HCT116 (cell line): Measurements from ENCODE around the gene MERTK. TPM values are rescaled to one million over a fixed set of nuclear protein-coding genes. Genes with fewer than 3 reads are reported as not detected.

Experiments
- ATAC-seq: fragments of 200-7000 bp; cut with Tn5 transposase; 2 replicates; pipeline ENCODE4 v1.9.1; 2020; ENCODE audit warnings: mild to moderate bottlenecking, moderate library complexity
- BruUV-seq: library from RNA; stranded (reverse); fragments of 400-500 nt; replicated peaks from 2 replicates; lab custom pipeline; 2021; lab: Mats Ljungman, UMichigan
- CTCF ChIA-PET: fragments of 300-600 bp; sonication (Branson Sonifier 250); formaldehyde crosslinking; loops from one replicate; lab custom pipeline; 2021; ENCODE audit warnings: antibody characterized with exemption; lab: Charles Lee
- POLR2A ChIA-PET: fragments of 300-600, 350-600 bp; sonication (Branson Sonifier 250); formaldehyde crosslinking; loops from one replicate; lab custom pipeline; 2021; ENCODE audit warnings: antibody characterized with exemption; lab: Charles Lee
- RAD21 ChIA-PET, 2 experiments: fragments of 300-600 bp; sonication (Branson Sonifier 250); formaldehyde crosslinking; loops; one replicate each; lab custom pipeline; 2023; ENCODE audit warnings: low total read pairs in 2 of 2; ENCODE audit not compliant: uncharacterized antibody in 2 of 2, unreplicated experiment in 2 of 2, low non-redundant PET in 1 of 2; lab: Charles Lee
- DNase-seq: peaks from one replicate; pipeline ENCODE4 v3.0.0-alpha.2; 2010; ENCODE audit warnings: low read depth, low spot score
- H2AFZ ChIP-seq: fragments of 200-600 bp; shearing (Covaris generic), sonication (generic); 2 replicates; pipeline ENCODE4 v1.6.1; 2017; ENCODE audit warnings: low read depth, mixed run types, mixed read lengths, antibody characterized with exemption, low read length; ENCODE audit not compliant: poor library complexity, severe bottlenecking
- H3K27ac ChIP-seq: 2 replicates; pipeline ENCODE4 v1.5.1; 2012; ENCODE audit warnings: low read depth, low read length
- H3K27me3 ChIP-seq: fragments of 200-600 bp; sonication (generic); 2 replicates; pipeline ENCODE4 v1.6.1; 2016; ENCODE audit warnings: mixed run types, low read length, mixed read lengths; ENCODE audit not compliant: insufficient read depth
- H3K36me3 ChIP-seq, 2 experiments: fragments of 200-500 bp in 1 of 2; fragments of 200-600 bp in 1 of 2; sonication (Bioruptor generic) in 1 of 2; sonication (generic) in 1 of 2; 2 replicates each; pipeline versions ENCODE4 v1.5.1 to v1.6.1; 2014 to 2016; ENCODE audit warnings: low read length in 2 of 2, inconsistent platforms in 1 of 2, mixed read lengths in 1 of 2, mixed run types in 1 of 2; ENCODE audit not compliant: insufficient read depth in 2 of 2, control insufficient read depth in 1 of 2
- H3K4me1 ChIP-seq, 2 experiments: fragments of 200-600 bp in 1 of 2; sonication (generic) in 1 of 2; 2 replicates each; pipeline versions ENCODE4 v1.5.1 to v1.6.1; 2012 to 2017; ENCODE audit warnings: low read length in 2 of 2, inconsistent platforms in 1 of 2, mild to moderate bottlenecking in 1 of 2, mixed read lengths in 1 of 2, mixed run types in 1 of 2, moderate library complexity in 1 of 2; ENCODE audit not compliant: insufficient read depth in 2 of 2, control insufficient read depth in 1 of 2
- H3K4me2 ChIP-seq: fragments of 200-600 bp; sonication (generic); 2 replicates; pipeline ENCODE4 v1.6.1; 2017; ENCODE audit warnings: mixed run types, low read length, mixed read lengths
- H3K4me3 ChIP-seq, 2 experiments: fragments of 200-600 bp in 1 of 2; sonication (generic) in 1 of 2; replicated peaks in 1 of 2; 2 replicates each; pipeline ENCODE4 v1.5.1; 2011 to 2016; ENCODE audit warnings: low read length in 2 of 2, control low read depth in 1 of 2, low read depth in 1 of 2, mild to moderate bottlenecking in 1 of 2, mixed read lengths in 1 of 2, mixed run types in 1 of 2
- H3K79me2 ChIP-seq: fragments of 200-600 bp; sonication (generic); 2 replicates; pipeline ENCODE4 v1.6.1; 2017; ENCODE audit warnings: mild to moderate bottlenecking, mixed run types, low read length, moderate library complexity, mixed read lengths; ENCODE audit not compliant: insufficient read depth
- H3K9ac ChIP-seq: fragments of 200-600 bp; sonication (generic); 2 replicates; pipeline ENCODE4 v1.6.1; 2016; ENCODE audit warnings: low read length, mixed read lengths
- H3K9me2 ChIP-seq: fragments of 200-600 bp; sonication (generic), shearing (Covaris generic); 2 replicates; pipeline ENCODE4 v1.6.1; 2017; ENCODE audit warnings: mixed run types, mild to moderate bottlenecking, moderate library complexity; ENCODE audit not compliant: insufficient read depth
- H3K9me3 ChIP-seq, 2 experiments: fragments of 200-500 bp in 1 of 2; fragments of 200-600 bp in 1 of 2; sonication (Bioruptor generic) in 1 of 2; sonication (generic) in 1 of 2; 2 replicates each; pipeline ENCODE4 v1.6.1; 2014 to 2017; ENCODE audit warnings: low read length in 2 of 2, mixed read lengths in 2 of 2, inconsistent platforms in 1 of 2, low read depth in 1 of 2, mild to moderate bottlenecking in 1 of 2, mixed run types in 1 of 2, moderate library complexity in 1 of 2; ENCODE audit not compliant: control insufficient read depth in 1 of 2, insufficient read depth in 1 of 2
- H4K20me1 ChIP-seq: fragments of 200-600 bp; sonication (generic), shearing (Covaris generic); 2 replicates; pipeline ENCODE4 v1.6.1; 2017; ENCODE audit warnings: mixed run types, mild to moderate bottlenecking, moderate library complexity; ENCODE audit not compliant: insufficient read depth
- CBX3 ChIP-seq: IDR thresholded peaks from 2 replicates; pipeline ENCODE4 v1.6.1; 2012; ENCODE audit warnings: low read depth
- EGR1 ChIP-seq: IDR thresholded peaks from 2 replicates; pipeline ENCODE4 v1.6.1; 2012; ENCODE audit warnings: low read depth
- ELF1 ChIP-seq: IDR thresholded peaks from 2 replicates; pipeline ENCODE4 v1.6.1; 2012; ENCODE audit warnings: low read depth, borderline replicate concordance
- EZH2 ChIP-seq: fragments of 200-600 bp; sonication (generic); IDR thresholded peaks from 2 replicates; pipeline ENCODE4 v1.6.1; 2017; ENCODE audit warnings: antibody characterized with exemption, mixed run types
- EZH2phosphoT487 ChIP-seq: fragments of 200-600 bp; IDR thresholded peaks from 2 replicates; pipeline ENCODE4 v1.6.1; 2018; ENCODE audit warnings: antibody characterized with exemption, borderline replicate concordance
- FOSL1 ChIP-seq: IDR thresholded peaks from 2 replicates; pipeline ENCODE4 v1.6.1; 2012; ENCODE audit warnings: low read depth
- POLR2AphosphoS5 ChIP-seq: IDR thresholded peaks from 2 replicates; pipeline ENCODE4 v1.6.1; 2011; ENCODE audit warnings: mild to moderate bottlenecking, low read depth, low read length, moderate library complexity
- SIN3A ChIP-seq: IDR thresholded peaks from 2 replicates; pipeline ENCODE4 v1.6.1; 2012; ENCODE audit warnings: low read depth
- SP1 ChIP-seq: IDR thresholded peaks from 2 replicates; pipeline ENCODE4 v1.6.1; 2012; ENCODE audit warnings: low read depth
- YY1 ChIP-seq: IDR thresholded peaks from 2 replicates; pipeline ENCODE4 v1.6.1; 2011; ENCODE audit warnings: low read length, low read depth, moderate library complexity, mild to moderate bottlenecking; ENCODE audit not compliant: insufficient replicate concordance; ENCODE audit errors: extremely low read depth
- intact Hi-C: fragments of 100-400 bp; cut with micrococcal nuclease; formaldehyde crosslinking; loops from 2 replicates; pipeline ENCODE4 v1.10.0; 2022
- total RNA-seq: library from RNA; stranded (reverse); gene quantifications from one replicate; pipeline ENCODE4 v1.2.1, GENCODE V29; 2021; ENCODE audit not compliant: unreplicated experiment
- TF ChIP-seq, protein P1 (sequence below): IDR thresholded peaks from 2 replicates; pipeline ENCODE4 v1.6.1; 2012
- TF ChIP-seq, protein P2 (sequence below): IDR thresholded peaks from 2 replicates; pipeline ENCODE4 v1.6.1; 2011; ENCODE audit warnings: mild to moderate bottlenecking, low read length, moderate library complexity; ENCODE audit not compliant: insufficient replicate concordance; ENCODE audit errors: extremely low read depth
- TF ChIP-seq, protein P3 (sequence below): IDR thresholded peaks from 2 replicates; pipeline ENCODE4 v1.6.1; 2012

Gene MERTK
- total RNA-seq, 1 experiment from 2014 or later, result 5.7 TPM

DNA sequence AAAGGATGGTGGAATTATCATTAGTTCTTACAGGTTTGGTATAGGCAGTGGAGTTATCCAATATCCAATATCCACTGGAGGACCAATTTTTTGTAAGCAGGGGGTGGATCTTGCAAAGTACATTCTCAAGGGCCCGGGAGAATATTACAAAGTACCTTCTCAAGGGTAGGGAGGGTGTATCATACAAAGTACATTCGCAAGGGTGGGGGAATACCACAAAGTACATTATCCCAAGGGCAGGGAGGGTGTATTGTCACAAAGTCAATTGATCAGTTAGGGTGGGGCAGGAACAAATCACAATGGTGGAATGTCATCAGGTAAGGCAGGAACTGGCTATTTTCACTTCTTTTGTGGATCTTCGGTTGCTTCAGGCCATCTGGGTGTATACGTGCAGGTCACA, 101.4 kb downstream of the MERTK start:
- H2AFZ ChIP-seq, result no peak overlapping the region
- H4K20me1 ChIP-seq, result no peaks in the 10 kb centered on the region
- no peak overlapping the region for H3K4me2 ChIP-seq
- H3K9me2 ChIP-seq, result no peaks in the 10 kb centered on the region
- DNase-seq, result no peak
- ChIA-PET POLR2A (no interaction called here), CTCF (no interaction called here), RAD21 (no interaction called here)
- H3K4me3 ChIP-seq, result no peak overlapping the region
- H3K27ac ChIP-seq, result no peak overlapping the region
- H3K4me1 ChIP-seq, result no peaks in the 10 kb centered on the region
- no peak overlapping the region for H3K9ac ChIP-seq
- ATAC-seq, result no peak
- intact Hi-C loops, result no loop called here
- H3K9me3 ChIP-seq, result no peaks in the 10 kb centered on the region
- H3K79me2 ChIP-seq, result no peaks in the 10 kb centered on the region
- BruUV-seq, result no TSS peak
- no peaks in the 10 kb centered on the region for H3K27me3 ChIP-seq
- H3K36me3 ChIP-seq, result no peaks in the 10 kb centered on the region
- no peak for TF ChIP-seq POLR2AphosphoS5
- TF ChIP-seq EZH2, result no peak
- no peak for TF ChIP-seq SP1
- TF ChIP-seq, protein P1, sequence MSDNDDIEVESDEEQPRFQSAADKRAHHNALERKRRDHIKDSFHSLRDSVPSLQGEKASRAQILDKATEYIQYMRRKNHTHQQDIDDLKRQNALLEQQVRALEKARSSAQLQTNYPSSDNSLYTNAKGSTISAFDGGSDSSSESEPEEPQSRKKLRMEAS, result no peak
- TF ChIP-seq EZH2phosphoT487, result no peak
- TF ChIP-seq, protein P2, sequence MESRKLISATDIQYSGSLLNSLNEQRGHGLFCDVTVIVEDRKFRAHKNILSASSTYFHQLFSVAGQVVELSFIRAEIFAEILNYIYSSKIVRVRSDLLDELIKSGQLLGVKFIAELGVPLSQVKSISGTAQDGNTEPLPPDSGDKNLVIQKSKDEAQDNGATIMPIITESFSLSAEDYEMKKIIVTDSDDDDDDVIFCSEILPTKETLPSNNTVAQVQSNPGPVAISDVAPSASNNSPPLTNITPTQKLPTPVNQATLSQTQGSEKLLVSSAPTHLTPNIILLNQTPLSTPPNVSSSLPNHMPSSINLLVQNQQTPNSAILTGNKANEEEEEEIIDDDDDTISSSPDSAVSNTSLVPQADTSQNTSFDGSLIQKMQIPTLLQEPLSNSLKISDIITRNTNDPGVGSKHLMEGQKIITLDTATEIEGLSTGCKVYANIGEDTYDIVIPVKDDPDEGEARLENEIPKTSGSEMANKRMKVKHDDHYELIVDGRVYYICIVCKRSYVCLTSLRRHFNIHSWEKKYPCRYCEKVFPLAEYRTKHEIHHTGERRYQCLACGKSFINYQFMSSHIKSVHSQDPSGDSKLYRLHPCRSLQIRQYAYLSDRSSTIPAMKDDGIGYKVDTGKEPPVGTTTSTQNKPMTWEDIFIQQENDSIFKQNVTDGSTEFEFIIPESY, result no peak
- TF ChIP-seq YY1, result no peak
- no peak for TF ChIP-seq EGR1
- TF ChIP-seq FOSL1, result no peak
- no peak for TF ChIP-seq ELF1
- TF ChIP-seq, protein P3, sequence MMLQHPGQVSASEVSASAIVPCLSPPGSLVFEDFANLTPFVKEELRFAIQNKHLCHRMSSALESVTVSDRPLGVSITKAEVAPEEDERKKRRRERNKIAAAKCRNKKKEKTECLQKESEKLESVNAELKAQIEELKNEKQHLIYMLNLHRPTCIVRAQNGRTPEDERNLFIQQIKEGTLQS, result no peak
- no peak for TF ChIP-seq SIN3A
- no peak for TF ChIP-seq CBX3
